GM12878 (cell line): ENCODE measurements around the gene SPTBN1. TPM values are rescaled to one million over a fixed set of nuclear protein-coding genes. Genes with fewer than 3 reads are reported as not detected.

ENCODE experiments used
- ATAC-seq: fragments of 200-7000 bp; cut with Tn5 transposase; 3 replicates; pipeline ENCODE4 v1.9.1; 2020; ENCODE audit warnings: mild to moderate bottlenecking, moderate library complexity
- BruUV-seq: library from RNA; stranded (reverse); fragments of 400-500 nt; replicated peaks from 2 replicates; lab custom pipeline; 2021; lab: Mats Ljungman, UMichigan
- CTCF ChIA-PET: fragments of 300-600 bp; sonication (Branson Sonifier 250); formaldehyde crosslinking; extraction: SDS; loops from one replicate; lab custom pipeline; 2021; ENCODE audit warnings: inconsistent platforms; lab: Yijun Ruan, JAX
- POLR2A ChIA-PET: fragments of 350-600 bp; formaldehyde crosslinking; extraction: SDS; loops from one replicate; lab custom pipeline; 2021; ENCODE audit warnings: inconsistent platforms; lab: Charles Lee
- RAD21 ChIA-PET: fragments of 300-600 bp; sonication (Branson Sonifier 250); formaldehyde crosslinking; loops from one replicate; lab custom pipeline; 2023; ENCODE audit warnings: antibody characterized with exemption; ENCODE audit not compliant: unreplicated experiment; lab: Charles Lee
- SMC1A ChIA-PET: fragments of 300-600 bp; sonication (Branson Sonifier 250); formaldehyde crosslinking; loops from one replicate; lab custom pipeline; 2023; ENCODE audit not compliant: unreplicated experiment, uncharacterized antibody; lab: Charles Lee
- DNase-seq: peaks from one replicate; pipeline ENCODE4 v3.0.0-alpha.2; 2011; ENCODE audit warnings: low read depth, low spot score
- FAIRE-seq: peaks from 3 replicates; lab custom pipeline; 2011; peaks lifted over from hg19 to GRCh38; lab: Jason Lieb, UNC
- H2AFZ ChIP-seq: 2 replicates; pipeline ENCODE4 v1.6.0; 2011; ENCODE audit warnings: low read depth, low read length, control low read depth; ENCODE audit not compliant: control insufficient read depth
- H3K27ac ChIP-seq: 2 replicates; pipeline ENCODE4 v1.5.1; 2011; ENCODE audit warnings: control low read depth; ENCODE audit not compliant: control insufficient read depth, insufficient read depth
- H3K27me3 ChIP-seq, 2 experiments: replicated peaks in 1 of 2; 2 replicates each; pipeline versions ENCODE4 v1.6.0 to v1.6.1; 2011; ENCODE audit warnings: low read length in 1 of 2; ENCODE audit not compliant: control insufficient read depth in 2 of 2, insufficient read depth in 2 of 2
- H3K36me3 ChIP-seq, 2 experiments: 2 replicates each; pipeline ENCODE4 v1.5.1; 2011; ENCODE audit warnings: low read length in 1 of 2; ENCODE audit not compliant: control insufficient read depth in 2 of 2, insufficient read depth in 2 of 2
- H3K4me1 ChIP-seq: 2 replicates; pipeline ENCODE4 v1.6.1; 2011; ENCODE audit warnings: mild to moderate bottlenecking, low read length, moderate library complexity, mixed read lengths; ENCODE audit not compliant: control insufficient read depth, insufficient read depth
- H3K4me2 ChIP-seq: 2 replicates; pipeline ENCODE4 v1.6.0; 2011; ENCODE audit warnings: control low read depth; ENCODE audit not compliant: control insufficient read depth, insufficient read depth
- H3K4me3 ChIP-seq: fragments of 200-600 bp; sonication (generic); 2 replicates; pipeline ENCODE4 v1.5.1; 2016
- H3K79me2 ChIP-seq: 2 replicates; pipeline ENCODE4 v1.6.0; 2011; ENCODE audit warnings: low read length; ENCODE audit not compliant: control insufficient read depth, insufficient read depth
- H3K9ac ChIP-seq: 2 replicates; pipeline ENCODE4 v1.8.0; 2011; ENCODE audit warnings: low read length, control low read depth, mixed read lengths; ENCODE audit not compliant: control insufficient read depth, insufficient read depth
- H3K9me3 ChIP-seq: replicated peaks from 3 replicates; pipeline ENCODE4 v1.5.1; 2011; ENCODE audit warnings: mild to moderate bottlenecking, low read length; ENCODE audit not compliant: control insufficient read depth, insufficient read depth
- H4K20me1 ChIP-seq: 2 replicates; pipeline ENCODE4 v1.6.0; 2011; ENCODE audit not compliant: control insufficient read depth, insufficient read depth
- E2F4 ChIP-seq: IDR thresholded peaks from 2 replicates; pipeline ENCODE4 v1.6.1; 2012; ENCODE audit warnings: low read depth, low read length, improper control_type of control experiment
- IKZF1 ChIP-seq: fragments of 450-650 bp; conservative IDR thresholded peaks from 2 replicates; pipeline ENCODE4 v1.6.1; 2017; ENCODE audit warnings: antibody characterized with exemption, mild to moderate bottlenecking
- KAT2A ChIP-seq: conservative IDR thresholded peaks from 2 replicates; pipeline ENCODE4 v1.6.1; 2011; ENCODE audit warnings: low read depth, low read length; ENCODE audit not compliant: control insufficient read depth
- MTA2 ChIP-seq: fragments of 450-650 bp; IDR thresholded peaks from 2 replicates; pipeline ENCODE4 v1.6.1; 2016; ENCODE audit warnings: low read depth, mild to moderate bottlenecking, moderate library complexity
- NFYB ChIP-seq: IDR thresholded peaks from 2 replicates; pipeline ENCODE4 v1.6.1; 2011; ENCODE audit warnings: low read depth, mild to moderate bottlenecking, low read length, improper control_type of control experiment, moderate library complexity; ENCODE audit not compliant: insufficient read depth
- POLR2AphosphoS5 ChIP-seq: IDR thresholded peaks from 2 replicates; pipeline ENCODE4 v1.6.1; 2011; ENCODE audit warnings: mild to moderate bottlenecking, low read length, inconsistent platforms
- RAD21 ChIP-seq: IDR thresholded peaks from 2 replicates; pipeline ENCODE4 v1.6.1; 2011; ENCODE audit warnings: mild to moderate bottlenecking, low read depth, low read length, moderate library complexity; ENCODE audit not compliant: insufficient read depth
- RUNX3 ChIP-seq: IDR thresholded peaks from 2 replicates; pipeline ENCODE4 v1.6.1; 2012; ENCODE audit warnings: low read length, inconsistent platforms
- SMAD1 ChIP-seq: fragments of 450-650 bp; IDR thresholded peaks from 2 replicates; pipeline ENCODE4 v1.6.1; 2018; ENCODE audit warnings: mild to moderate bottlenecking, low read depth; ENCODE audit not compliant: partially characterized antibody
- SMAD5 ChIP-seq: IDR thresholded peaks from 2 replicates; pipeline ENCODE4 v1.6.1; 2016; ENCODE audit warnings: antibody characterized with exemption, low read depth
- SPI1 ChIP-seq: IDR thresholded peaks from 2 replicates; pipeline ENCODE4 v1.6.1; 2011; ENCODE audit warnings: low read depth, mild to moderate bottlenecking, low read length, moderate library complexity, borderline replicate concordance; ENCODE audit not compliant: insufficient read depth
- SREBF2 ChIP-seq: IDR thresholded peaks from 2 replicates; pipeline ENCODE4 v1.6.1; 2012; ENCODE audit warnings: mild to moderate bottlenecking, low read length
- TCF12 ChIP-seq: IDR thresholded peaks from 2 replicates; pipeline ENCODE4 v1.6.1; 2011; ENCODE audit warnings: low read depth, mild to moderate bottlenecking, low read length
- ZBED1 ChIP-seq: IDR thresholded peaks from 2 replicates; pipeline ENCODE4 v1.6.1; 2016; ENCODE audit warnings: borderline replicate concordance
- whole genome bisulfite sequencing: methylation state at CpG from one replicate; pipeline ENCODE4 v1.1.6; 2016; ENCODE audit warnings: low lambda C conversion rate; ENCODE audit not compliant: insufficient replicate concordance, insufficient coverage; ENCODE audit errors: missing lambda C conversion rate; 5-methylcytosine and 5-hydroxymethylcytosine counted together
- in situ Hi-C: fragments of 300-500 bp; cut with MboI; formaldehyde crosslinking; loops from 9 replicates; pipeline ENCODE4 v1.14.3; 2018; ENCODE audit warnings: mixed read lengths
- intact Hi-C: fragments of 100-400 bp; cut with micrococcal nuclease; formaldehyde crosslinking; loops from one replicate; pipeline ENCODE4 v1.14.2; 2022; ENCODE audit not compliant: unreplicated experiment
- polyA plus RNA-seq, 11 experiments: library from polyadenylated mRNA; depleted of rRNA in 4 of 11; unstranded in 6 of 11; stranded (reverse) in 5 of 11; fragments of >200 nt; fragmentation: Nextera tagmentation in 4 of 11; fragmentation: Illumina TruSeq in 1 of 11; extraction: Ambion mirVana in 4 of 11; extraction: Trizol in 1 of 11; gene quantifications; 1 replicate in 1 of 11; 2 replicates in 10 of 11; pipeline versions ENCODE4 v1.2.1 to v1.2.3, GENCODE V29; 2011 to 2016; ENCODE audit warnings: inconsistent platforms in 2 of 11, missing spikeins in 2 of 11, low read depth in 1 of 11
- total RNA-seq, 4 experiments: library from RNA; depleted of rRNA in 3 of 4; stranded (reverse); fragments of >200 nt in 3 of 4; fragmentation: Illumina TruSeq in 1 of 4; extraction: Trizol in 1 of 4; gene quantifications; 2 replicates each; pipeline versions ENCODE4 v1.2.1 to v1.2.3, GENCODE V29; 2013 to 2021
- TF ChIP-seq, protein P1 (sequence below): fragments of 150-350 bp; IDR thresholded peaks from 2 replicates; pipeline ENCODE4 v1.6.1; 2014; ENCODE audit warnings: mild to moderate bottlenecking, low read depth, low read length
- TF ChIP-seq, protein P2 (sequence below): fragments of 450-650 bp; IDR thresholded peaks from 2 replicates; pipeline ENCODE4 v1.6.1; 2016; ENCODE audit warnings: mild to moderate bottlenecking
- TF ChIP-seq, protein P3 (sequence below): IDR thresholded peaks from 2 replicates; pipeline ENCODE4 v1.6.1; 2012; ENCODE audit warnings: improper control_type of control experiment, low read depth, low read length; ENCODE audit not compliant: insufficient replicate concordance

Gene SPTBN1
- total and polyA plus RNA-seq, 10 of the 15 experiments (the other 5 are each of a cell fraction or from before 2014, with no cell fraction given), result 20.6 to 154 (median 76.7) TPM

GRCh38 chr2:54697934-54698333, 241.8 kb downstream of the SPTBN1 start:
- no peak overlapping the region for H2AFZ ChIP-seq
- DNase-seq, result no peak
- H3K79me2 ChIP-seq, result no peaks in the 10 kb centered on the region
- CTCF ChIA-PET, result interaction anchor here (1.0 to 1.7 kb wide), 4 partner anchors 10 to 34 kb away, joined by 3 to 13 read pairs (median 4); no protein-coding TSS in a partner anchor
- H3K4me3 ChIP-seq, result no peak overlapping the region
- H3K9ac ChIP-seq, result no peak overlapping the region
- no peaks in the 10 kb centered on the region for H3K4me1 ChIP-seq
- no peak overlapping the region for H3K4me2 ChIP-seq
- in situ Hi-C loops, result no loop called here
- ATAC-seq, result no peak
- H3K9me3 ChIP-seq, result no peaks in the 10 kb centered on the region; the same call in 2 of the 3 replicates
- TF ChIP-seq, protein P1, sequence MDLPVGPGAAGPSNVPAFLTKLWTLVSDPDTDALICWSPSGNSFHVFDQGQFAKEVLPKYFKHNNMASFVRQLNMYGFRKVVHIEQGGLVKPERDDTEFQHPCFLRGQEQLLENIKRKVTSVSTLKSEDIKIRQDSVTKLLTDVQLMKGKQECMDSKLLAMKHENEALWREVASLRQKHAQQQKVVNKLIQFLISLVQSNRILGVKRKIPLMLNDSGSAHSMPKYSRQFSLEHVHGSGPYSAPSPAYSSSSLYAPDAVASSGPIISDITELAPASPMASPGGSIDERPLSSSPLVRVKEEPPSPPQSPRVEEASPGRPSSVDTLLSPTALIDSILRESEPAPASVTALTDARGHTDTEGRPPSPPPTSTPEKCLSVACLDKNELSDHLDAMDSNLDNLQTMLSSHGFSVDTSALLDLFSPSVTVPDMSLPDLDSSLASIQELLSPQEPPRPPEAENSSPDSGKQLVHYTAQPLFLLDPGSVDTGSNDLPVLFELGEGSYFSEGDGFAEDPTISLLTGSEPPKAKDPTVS, result no peak
- TF ChIP-seq, protein P2, sequence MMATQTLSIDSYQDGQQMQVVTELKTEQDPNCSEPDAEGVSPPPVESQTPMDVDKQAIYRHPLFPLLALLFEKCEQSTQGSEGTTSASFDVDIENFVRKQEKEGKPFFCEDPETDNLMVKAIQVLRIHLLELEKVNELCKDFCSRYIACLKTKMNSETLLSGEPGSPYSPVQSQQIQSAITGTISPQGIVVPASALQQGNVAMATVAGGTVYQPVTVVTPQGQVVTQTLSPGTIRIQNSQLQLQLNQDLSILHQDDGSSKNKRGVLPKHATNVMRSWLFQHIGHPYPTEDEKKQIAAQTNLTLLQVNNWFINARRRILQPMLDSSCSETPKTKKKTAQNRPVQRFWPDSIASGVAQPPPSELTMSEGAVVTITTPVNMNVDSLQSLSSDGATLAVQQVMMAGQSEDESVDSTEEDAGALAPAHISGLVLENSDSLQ, result no peak
- TF ChIP-seq ZBED1, result no peak
- no peak for TF ChIP-seq SMAD1
- TF ChIP-seq TCF12, result no peak
- no peak for TF ChIP-seq NFYB
- TF ChIP-seq, protein P3, sequence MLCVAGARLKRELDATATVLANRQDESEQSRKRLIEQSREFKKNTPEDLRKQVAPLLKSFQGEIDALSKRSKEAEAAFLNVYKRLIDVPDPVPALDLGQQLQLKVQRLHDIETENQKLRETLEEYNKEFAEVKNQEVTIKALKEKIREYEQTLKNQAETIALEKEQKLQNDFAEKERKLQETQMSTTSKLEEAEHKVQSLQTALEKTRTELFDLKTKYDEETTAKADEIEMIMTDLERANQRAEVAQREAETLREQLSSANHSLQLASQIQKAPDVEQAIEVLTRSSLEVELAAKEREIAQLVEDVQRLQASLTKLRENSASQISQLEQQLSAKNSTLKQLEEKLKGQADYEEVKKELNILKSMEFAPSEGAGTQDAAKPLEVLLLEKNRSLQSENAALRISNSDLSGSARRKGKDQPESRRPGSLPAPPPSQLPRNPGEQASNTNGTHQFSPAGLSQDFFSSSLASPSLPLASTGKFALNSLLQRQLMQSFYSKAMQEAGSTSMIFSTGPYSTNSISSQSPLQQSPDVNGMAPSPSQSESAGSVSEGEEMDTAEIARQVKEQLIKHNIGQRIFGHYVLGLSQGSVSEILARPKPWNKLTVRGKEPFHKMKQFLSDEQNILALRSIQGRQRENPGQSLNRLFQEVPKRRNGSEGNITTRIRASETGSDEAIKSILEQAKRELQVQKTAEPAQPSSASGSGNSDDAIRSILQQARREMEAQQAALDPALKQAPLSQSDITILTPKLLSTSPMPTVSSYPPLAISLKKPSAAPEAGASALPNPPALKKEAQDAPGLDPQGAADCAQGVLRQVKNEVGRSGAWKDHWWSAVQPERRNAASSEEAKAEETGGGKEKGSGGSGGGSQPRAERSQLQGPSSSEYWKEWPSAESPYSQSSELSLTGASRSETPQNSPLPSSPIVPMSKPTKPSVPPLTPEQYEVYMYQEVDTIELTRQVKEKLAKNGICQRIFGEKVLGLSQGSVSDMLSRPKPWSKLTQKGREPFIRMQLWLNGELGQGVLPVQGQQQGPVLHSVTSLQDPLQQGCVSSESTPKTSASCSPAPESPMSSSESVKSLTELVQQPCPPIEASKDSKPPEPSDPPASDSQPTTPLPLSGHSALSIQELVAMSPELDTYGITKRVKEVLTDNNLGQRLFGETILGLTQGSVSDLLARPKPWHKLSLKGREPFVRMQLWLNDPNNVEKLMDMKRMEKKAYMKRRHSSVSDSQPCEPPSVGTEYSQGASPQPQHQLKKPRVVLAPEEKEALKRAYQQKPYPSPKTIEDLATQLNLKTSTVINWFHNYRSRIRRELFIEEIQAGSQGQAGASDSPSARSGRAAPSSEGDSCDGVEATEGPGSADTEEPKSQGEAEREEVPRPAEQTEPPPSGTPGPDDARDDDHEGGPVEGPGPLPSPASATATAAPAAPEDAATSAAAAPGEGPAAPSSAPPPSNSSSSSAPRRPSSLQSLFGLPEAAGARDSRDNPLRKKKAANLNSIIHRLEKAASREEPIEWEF, result no peak
- TF ChIP-seq RUNX3, result no peak
- no peak for TF ChIP-seq IKZF1
- no peak for TF ChIP-seq POLR2AphosphoS5
- TF ChIP-seq SPI1, result no peak
- no peak for TF ChIP-seq SMAD5
- TF ChIP-seq E2F4, result no peak
- no peak for TF ChIP-seq MTA2
- no peak for TF ChIP-seq KAT2A
- TF ChIP-seq SREBF2, result no peak
- TF ChIP-seq RAD21, result no peak
- TF ChIP-seq, all 136 proteins: peak for 0
- WGBS, result 37% methylated on average over 1 of the region's 1 CpG
- H3K36me3 ChIP-seq, result no peaks in the 10 kb centered on the region
- H4K20me1 ChIP-seq, result no peaks in the 10 kb centered on the region; the same call in 1 of the 2 replicates
- ChIA-PET SMC1A (interaction anchor here (1.2 to 6.3 kb wide), 3 partner anchors 25 to 176 kb away, joined by 3 to 50 read pairs (median 5); no protein-coding TSS in a partner anchor), POLR2A (no interaction called here), RAD21 (interaction anchor here (1.6 kb wide), 1 partner anchor 32 kb away, joined by 6 read pairs; no protein-coding TSS in a partner anchor)
- FAIRE-seq, result no peak
- no peak overlapping the region for H3K27ac ChIP-seq
- H3K27me3 ChIP-seq, result no peaks in the 10 kb centered on the region
- intact Hi-C loops, result no loop called here
- no TSS peak for BruUV-seq
